ENCODE measurements around the gene TFIP11. TPM values are rescaled to one million over a fixed set of nuclear protein-coding genes. Genes with fewer than 3 reads are reported as not detected.
"Not testable (repeated sequence)": the region's sequence is repeated elsewhere in the genome, so short reads cannot be mapped to it uniquely, and the experiment has no call there.

The TFIP11 gene
- total RNA-seq, 1 donor from 2014 or later: 30.2 TPM

DNA sequence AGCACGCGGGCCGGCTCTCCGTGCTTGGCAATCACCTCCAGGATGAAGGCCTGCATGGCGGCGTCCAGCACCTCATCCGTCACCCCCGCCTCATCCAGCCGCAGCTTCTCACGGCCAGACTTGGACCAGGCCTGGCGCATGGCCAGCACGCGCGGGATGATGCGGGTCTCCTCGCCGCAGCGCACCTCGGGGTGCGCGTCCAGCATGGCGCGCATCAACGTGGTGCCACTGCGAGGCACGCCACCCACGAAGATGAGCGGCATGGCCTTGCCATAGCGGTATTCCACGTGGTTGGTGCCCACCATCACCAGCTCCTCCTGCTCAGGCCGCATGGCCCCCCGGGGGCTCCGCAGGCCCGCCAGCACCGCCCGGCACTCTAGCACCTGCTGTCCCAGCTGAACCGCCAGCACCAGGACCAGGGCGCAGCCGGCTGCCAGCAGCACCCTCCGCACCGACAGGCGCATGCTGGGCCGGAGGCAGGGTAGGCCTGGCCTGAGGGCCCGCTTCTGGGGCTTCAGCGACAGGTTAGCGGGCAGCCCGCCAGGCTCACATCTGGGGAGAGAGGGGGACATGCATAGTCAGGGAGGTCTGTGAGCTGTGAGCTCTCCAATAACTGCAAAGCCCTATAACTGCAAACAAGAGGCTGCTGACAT lies 29.0 kb upstream of the TFIP11 start:
- DNase-seq (ENCODE audit: low read depth in 2 of 2): no peak

DNA sequence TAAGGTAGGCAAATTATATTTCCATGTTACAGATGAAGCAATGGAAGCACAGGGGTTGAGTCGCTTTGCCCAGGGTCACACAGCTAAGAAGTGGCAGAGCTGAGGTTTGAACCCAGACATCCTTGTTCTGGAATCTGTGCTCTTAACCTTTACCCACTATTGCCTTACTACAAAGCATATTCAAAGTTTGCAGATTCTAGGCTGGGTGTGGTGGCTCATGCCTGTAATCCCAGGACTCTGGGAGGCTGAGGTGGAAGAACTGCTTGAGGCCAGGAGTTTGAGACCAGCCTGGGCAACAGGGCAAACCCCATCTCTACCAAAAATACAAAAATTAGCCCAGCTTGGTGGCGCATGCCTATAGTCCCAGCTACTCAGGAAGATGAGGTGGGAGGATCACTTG lies 27.8 kb upstream of the TFIP11 start:
- DNase-seq (ENCODE audit: low read depth in 2 of 2): no peak

DNA sequence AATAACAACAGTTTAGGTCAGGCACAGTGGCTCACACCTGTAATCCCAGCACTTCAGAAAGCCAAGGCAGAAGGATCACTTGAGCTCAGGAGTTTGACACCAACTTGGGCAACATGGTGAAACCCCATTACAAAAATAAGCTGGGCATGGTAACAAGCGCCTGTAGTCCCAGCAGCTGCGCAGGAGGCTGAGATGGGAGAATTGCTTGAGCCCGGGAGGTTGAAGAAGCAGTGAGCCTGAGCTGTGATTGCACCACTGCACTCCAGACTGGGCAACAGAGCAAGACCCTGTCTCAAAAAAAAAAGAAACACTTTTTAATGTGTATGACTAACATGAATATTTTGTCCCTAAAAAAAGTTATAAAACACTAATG lies 24.5 kb upstream of the TFIP11 start:
- no peak for DNase-seq (ENCODE audit: low read depth in 2 of 2)

DNA sequence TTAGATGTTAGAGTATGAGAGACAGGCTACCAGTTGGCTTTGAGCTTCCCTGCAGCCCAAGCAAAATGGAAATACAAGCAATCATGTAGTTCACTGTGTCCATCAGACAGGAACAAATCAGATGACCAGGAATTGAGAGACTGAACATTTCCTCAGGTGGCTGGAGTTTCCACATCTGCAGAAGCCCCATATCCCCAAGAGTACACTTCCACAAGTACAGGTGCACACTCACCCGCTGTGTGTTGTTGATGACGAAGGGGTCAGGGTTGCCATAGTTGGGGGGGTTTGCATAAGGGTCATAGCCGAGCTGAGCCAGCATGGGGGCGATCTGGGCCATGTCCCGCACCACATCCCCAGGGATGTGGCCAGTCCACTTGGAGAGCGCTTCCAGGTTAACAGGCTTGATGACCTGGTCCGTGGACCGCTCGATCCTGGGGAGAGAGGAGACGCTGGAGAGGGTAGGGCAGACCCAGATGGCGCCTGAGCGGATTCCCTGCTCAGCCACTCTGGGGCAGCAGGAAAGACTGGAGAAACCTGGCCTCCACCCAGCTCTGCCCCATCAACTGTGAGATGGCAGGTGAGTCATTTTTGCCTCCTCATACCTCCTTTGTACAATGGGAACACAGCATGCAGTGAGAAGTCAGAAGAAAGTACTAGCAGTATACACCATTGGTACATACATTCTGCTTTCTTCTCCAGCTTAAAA lies 23.9 kb upstream of the TFIP11 start:
- DNase-seq (ENCODE audit: low read depth in 2 of 2): no peak

DNA sequence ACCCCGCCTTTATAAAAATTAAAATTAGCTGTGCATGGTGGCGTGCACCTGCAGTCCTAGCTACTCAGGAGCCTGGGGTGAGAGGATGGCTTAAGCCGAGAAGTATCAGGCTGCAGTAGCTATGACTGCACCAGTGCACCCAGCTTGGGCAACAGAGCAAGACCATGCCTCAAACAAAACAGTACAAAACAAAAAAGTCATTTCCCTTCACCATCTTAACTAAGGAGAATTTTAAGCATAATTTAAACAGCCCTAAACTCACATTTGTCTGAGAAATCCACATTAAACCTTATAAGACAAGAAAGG lies 23.3 kb upstream of the TFIP11 start:
- no peak for DNase-seq (ENCODE audit: low read depth in 2 of 2)

DNA sequence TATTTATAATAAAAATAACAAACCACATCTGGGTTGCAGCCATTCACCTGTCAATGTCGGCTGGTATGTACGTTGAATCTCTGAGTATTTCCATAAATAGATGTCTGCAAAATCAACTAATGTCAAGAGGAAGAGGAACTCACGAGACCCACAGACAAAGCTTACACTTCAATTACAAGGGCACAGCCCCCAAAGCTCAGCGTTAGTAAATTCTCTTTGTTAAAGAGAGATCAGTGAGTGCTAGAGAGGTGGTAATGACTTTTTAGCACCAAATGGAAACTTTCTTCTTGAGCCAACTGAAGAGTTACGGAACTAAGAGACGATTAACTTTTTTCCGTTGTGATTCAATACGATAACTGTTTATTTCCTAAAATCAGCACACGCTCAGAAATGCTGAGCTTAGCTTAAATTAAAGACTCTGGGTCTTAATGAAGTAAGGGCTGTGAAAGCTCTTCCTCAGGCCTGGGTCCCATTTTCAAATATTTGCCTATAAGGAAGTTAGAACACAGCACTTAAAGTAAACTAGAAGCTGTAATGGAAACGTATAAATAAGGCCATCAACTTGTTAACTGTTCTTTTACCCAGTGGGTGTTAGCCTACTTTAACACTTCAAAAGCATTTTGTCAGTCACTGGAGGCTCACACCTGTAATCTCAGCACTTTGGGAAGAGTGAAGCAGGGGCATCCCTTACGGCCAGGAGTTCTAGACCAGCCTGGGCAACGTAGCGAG lies 22.8 kb upstream of the TFIP11 start:
- peak in 1 of 2 donors; percentile 73 for DNase-seq (ENCODE audit: low read depth in 2 of 2)

DNA sequence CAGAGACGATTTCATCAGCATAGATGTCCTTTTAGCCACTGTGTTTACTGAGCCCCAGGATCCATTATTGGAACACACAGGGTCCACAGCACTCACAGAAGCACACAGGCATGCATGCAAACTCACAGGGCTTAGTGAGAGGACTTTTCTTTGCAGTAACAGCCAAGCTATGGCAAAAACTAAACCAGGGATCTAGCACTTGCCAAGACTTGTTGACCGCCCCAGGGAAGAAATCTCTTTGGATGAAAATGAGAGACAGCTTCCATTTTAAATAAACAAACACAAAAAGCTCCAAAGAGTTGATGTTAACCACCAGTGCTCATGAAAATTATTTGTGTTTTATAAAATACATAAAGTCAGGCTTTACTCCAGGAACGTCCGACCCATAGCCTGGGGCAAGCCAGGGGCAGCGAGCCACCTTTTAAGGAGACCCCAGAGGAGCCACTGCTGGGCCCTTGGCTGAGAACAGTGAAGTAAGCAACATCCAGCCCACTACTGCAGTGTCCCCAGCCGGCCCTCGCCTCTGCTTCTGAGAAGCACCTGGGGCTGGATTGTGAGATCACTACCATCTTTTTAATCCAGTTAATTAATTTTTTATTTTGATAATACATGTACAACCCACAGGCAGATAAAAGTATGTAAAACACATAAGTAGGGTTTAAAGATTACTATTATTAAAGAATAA lies 22.0 kb upstream of the TFIP11 start:
- no peak for DNase-seq (ENCODE audit: low read depth in 2 of 2)

DNA sequence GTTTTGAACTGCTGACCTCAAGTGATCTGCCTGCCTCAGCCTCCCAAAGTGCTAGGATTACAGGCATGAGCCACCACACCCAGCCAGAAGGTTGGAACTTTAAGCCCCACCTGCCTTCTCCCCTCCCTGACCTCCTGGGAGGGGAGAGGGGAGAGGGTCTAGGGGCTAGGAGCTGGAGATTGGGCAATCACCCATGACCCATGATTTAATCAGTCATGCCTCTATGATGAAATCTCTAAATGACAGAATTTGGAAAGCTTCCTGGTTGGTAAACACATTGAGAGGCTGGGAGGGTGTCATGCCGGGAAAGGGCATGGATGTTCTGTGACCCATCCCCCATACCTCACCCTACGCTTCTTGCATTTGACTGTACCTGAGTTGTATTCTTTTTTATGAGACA lies 17.1 kb upstream of the TFIP11 start:
- no peak for DNase-seq (ENCODE audit: low read depth in 2 of 2)

DNA sequence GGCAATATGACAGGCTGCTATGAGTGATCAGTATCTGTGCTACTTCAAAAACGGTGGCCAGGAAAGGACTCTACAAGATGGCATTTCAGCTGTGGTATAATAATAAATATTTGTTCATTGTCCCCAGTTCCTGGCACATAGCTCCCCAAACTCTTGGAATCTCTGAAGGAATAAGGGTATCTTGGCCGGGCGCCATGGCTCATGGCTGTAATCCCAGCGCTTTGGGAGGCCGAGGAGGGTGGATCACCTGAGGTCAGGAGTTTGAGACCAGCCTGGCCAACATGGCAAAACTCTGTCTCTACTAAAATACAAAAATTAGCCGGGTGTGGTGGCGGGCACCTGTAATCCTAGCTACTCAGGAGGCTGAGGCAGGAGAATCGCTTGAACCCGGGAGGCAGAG lies 16.2 kb upstream of the TFIP11 start:
- not testable (repeated sequence) for DNase-seq (ENCODE audit: low read depth in 2 of 2)

DNA sequence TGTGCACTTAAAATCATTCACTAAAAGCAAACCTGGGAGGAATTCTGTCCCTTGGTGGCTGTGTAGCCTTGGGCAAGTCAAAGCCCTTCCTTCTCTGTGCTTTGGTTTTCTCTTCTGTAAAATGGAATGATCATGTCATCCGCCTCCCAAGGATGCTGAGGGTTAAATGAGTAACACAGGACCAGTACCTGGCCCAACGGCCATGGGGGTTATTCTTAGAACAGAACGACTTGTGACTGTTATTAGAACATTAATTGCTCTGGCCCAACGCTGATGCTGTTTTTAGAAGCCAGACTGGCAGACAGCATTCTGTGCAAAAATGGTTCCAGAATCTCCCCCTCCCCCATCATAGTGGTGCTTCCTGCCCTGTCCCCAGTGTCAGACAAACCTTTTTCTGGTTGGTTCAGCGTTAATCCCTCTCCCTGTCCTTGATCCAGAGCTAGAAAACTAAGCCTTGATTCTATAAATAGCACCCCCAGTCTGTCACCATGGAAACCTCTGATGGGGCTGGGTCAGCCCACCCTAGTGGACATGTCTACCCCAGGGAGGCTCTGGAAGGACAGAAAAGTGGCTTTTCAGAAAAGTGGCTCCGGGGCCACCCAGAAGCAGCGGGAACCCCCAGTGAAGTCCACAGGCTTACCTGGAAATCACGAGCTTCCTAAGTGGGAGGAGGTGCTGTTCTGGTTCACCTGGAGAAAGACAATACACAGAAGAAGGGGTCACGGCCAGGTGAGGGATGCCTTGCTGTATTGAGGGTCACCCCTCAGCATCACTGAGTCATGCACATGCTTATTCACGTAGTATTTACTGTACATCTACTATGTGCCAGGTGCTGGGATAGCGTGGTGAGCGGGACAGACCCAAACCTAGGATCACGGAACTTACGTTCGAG lies 15.5 kb upstream of the TFIP11 start:
- DNase-seq (ENCODE audit: low read depth in 2 of 2): no peak

DNA sequence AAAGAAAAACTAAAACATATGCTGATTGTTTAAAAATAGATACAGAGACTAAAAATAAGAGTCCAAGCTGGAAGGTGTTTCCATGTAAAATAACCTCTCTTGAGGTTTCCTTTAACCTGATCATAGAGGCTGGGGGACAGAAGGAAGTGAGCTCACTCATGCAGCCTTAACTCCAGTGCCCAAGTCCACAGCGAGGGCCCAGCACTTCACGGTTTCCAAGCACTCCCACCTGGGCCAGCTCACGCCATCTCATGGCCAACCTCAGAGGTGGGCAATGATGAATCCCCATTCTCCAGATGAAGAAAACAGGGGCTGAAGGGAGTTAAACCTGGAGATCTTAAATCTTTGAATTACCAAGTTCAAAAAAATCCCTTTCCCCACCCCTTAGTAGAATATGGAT lies 14.9 kb upstream of the TFIP11 start:
- DNase-seq (ENCODE audit: low read depth in 2 of 2): no peak

DNA sequence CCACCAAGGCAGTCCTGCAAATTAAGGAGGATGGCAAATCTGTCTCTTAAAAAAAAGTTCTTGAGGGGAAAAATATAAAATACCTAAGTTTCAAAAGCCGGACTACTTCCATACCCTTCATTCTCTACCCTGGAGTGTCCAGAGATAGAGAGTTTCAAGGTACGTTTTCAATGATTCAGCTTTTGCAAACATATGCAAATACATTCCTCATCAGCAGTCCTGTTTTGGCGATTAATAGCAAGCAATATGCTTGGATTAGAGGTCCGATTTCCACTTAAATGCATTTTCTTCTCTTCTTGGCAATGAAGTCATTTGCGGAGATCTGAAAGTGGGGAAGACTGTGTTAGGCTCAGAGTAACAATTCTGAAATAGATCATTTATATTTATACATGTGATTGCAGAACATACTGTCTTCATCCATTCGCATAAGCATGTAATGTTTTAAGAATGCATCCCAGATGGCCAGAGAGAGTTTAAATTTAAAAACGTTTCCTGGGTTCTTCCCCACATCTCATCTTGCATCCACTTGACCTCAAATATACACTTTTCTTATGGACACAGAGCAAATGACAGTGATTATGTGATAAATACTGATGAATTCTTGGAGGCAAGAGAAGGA lies 13.8 kb upstream of the TFIP11 start:
- no peak for DNase-seq (ENCODE audit: low read depth in 2 of 2)

DNA sequence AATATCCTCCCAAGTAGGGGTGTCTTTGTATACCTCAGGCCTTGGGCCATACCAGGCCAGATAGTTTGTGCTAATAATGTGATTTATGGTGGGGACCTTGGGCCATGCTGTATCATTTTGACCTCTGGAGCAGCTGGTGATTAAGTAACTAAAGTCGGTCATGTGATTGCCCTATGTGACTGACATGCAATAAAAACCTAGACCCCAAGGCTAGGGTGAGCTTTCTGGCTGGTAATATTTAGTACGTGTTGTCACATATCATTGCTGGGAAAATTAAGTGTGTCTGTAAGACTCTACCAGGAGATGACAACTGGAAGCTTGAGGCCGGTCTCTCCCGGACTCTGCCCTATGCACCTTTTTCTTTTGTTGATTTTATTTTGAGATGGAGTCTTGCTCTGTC lies 12.6 kb upstream of the TFIP11 start:
- no peak for DNase-seq (ENCODE audit: low read depth in 2 of 2)

DNA sequence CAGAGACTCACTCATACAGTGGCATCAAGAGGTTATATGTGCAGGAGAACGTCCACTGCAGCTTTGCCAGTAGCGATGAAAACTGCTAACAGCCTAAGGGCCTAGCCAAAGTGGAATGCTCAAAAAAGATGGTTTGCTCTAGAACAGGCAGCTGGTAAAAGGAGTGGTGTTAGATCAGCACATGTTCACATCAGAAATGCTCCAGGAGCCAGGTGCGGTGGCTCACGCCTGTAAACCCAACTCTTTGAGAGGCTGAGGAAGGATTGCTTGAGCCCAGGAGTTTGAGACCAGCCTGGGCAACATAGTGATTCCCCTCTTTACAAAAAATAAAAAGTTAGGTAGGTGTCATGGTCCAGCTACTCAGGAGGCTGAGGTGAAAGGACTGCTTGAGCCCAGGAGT lies 10.3 kb upstream of the TFIP11 start:
- DNase-seq (ENCODE audit: low read depth in 2 of 2): no peak

DNA sequence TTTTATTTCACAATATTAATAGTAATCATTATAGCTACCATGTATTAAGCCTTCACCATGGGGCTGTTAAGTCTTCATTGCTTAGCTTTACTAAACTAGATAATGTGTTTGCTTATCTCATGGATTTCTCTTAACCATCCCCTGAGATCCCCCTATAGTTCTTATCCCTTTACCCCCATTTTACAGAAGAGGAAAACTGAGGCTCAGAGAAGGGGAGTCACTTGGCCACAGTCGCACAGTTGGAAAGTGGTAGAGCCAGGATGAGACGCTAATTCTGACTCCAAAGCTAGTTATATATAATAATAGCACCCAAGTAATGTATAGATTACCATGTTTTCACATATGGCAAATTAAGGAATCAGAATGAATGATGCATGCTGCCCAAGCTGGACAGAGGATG lies 9.7 kb upstream of the TFIP11 start:
- DNase-seq (ENCODE audit: low read depth in 2 of 2): no peak

DNA sequence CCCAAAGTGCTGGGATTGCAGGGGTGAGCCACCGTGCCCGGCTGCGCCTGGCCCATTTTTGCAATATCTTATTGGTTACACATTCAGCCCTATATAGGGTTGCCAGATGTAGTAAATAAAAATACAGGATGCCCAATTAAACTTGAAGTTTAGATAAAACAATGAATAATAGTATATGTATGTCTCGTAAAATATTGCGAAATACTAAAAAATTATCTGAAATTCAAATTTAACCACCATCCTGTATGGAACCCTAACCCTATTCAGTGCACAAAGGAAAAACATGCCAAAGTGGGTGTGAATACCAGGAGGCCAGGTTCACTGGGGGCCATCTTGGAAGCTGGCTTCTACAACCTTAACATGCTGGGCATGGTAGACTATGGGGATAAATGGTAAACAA lies 5.2 kb upstream of the TFIP11 start:
- no peak for DNase-seq (ENCODE audit: low read depth in 2 of 2)

DNA sequence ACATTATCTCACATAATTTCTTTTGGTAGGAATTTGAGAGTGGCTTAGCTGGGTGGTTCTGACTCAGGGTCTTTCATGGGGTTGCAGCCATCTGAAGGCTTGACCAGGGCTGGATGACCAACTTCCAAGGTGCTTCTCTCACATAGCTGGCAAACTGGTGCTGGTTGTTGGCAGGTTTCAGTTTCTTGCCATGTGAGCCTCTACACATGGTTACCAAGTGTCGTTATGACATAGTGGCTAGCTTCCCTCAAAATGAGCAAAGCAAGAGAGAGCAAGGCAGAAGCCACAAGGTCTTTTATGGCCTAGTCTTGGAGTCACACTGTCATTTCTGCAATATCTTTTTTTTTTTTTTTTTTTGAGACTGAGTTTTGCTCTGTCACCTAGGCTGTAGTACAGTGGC lies 4.2 kb upstream of the TFIP11 start:
- no peak for DNase-seq (ENCODE audit: low read depth in 2 of 2)

DNA sequence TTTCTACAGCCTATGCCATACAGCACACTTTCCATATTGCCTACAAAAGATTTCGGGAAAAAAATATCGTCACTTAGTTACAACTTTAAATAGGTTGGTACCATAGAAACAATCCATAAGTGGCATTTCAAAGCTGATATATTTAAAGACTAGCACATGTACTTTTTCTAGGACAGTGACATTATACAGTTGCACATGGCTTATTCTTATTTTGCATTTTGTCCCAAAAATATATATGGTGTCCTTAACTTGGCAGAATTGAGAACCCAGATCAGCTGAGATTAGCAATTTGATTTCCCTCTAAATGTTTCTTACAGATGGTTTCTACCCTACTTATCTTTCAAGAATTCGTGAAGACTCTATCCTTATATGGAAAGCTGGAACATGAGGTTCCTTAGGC lies 3.7 kb upstream of the TFIP11 start:
- no peak for DNase-seq (ENCODE audit: low read depth in 2 of 2)

DNA sequence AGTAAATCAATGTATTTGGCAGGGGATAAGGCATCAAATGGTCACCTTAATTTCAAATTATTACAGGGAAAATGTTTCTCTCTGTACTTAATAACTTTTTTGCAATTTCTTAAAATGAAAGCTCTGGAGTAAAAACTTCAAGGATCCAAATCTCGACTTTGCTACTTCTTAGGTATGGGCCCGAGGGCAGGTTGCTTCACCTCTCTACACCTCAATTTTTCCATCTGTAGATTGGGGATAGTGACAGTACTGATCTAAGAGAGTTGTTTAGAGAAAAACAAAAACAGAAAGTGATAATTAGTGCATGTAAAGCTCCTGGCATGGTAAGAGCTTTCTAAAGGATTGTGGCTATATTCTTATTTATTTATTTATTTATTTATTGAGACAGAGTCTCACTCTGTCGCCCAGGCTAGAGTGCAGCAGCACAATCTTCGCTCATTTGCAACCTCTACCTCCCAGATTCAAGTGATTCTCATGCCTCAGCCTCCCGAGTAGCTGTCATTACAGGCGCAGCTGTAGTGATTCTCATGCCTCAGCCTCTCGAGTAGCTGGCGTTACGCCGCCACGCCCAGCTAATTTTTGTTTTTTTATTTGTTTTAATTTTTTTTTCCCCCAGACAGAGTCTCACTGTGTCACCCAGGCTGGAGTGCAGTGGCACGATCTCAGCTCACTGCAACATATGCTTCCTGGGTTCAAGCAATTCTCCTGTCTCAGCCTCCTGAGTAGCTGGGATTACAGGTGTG lies 2.3 kb upstream of the TFIP11 start:
- no peak for DNase-seq (ENCODE audit: low read depth in 2 of 2)

DNA sequence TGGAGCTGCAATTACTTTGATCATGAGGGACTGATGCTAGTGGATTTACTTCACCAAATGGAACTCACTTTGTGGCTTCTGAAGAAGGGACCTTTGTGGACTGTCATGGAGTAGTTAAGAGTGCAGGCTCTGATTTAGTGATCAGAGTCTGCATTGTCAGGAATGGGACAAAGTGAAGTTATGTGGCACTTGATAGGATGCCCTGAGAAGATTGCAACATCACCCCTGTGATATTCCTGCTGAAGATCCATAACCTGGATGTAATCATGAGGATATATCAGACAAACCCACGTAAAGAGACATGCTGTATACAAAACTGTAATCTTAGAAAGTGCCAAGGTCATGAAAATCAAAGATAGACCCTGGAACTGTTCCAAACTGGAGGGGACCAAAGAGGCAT lies 1.6 kb upstream of the TFIP11 start:
- no peak for DNase-seq (ENCODE audit: low read depth in 2 of 2)
